ENCODE results near the gene ERCC5. TPM values are rescaled to one million over a fixed set of nuclear protein-coding genes. Genes with fewer than 3 reads are reported as not detected.

Gene ERCC5
- total RNA-seq: 10 to 100 TPM; 66.8 to 68.0 TPM

DNA sequence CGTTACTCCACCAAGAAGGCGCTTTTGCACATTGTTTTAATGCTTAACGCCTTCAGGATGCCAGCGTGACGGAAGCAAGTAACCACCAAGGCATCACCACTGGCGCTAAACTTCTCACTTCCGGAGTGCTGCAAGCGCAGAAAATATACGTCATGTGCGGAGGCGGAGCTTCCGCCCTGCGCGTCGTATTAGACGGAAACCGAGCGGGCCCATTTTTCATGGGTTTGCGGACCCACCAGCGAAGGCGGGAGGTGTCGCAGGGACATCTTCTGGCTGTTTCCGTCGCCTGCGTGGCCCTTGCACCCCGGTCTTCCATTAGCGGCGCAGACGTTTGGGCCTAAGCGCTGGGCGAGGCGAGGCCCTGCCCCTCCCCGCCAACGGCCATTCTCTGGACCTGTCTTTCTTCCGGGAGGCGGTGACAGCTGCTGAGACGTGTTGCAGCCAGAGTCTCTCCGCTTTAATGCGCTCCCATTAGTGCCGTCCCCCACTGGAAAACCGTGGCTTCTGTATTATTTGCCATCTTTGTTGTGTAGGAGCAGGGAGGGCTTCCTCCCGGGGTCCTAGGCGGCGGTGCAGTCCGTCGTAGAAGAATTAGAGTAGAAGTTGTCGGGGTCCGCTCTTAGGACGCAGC, at the start of gene ERCC5:
Gene ERCC5, plus strand, starts transcription at position 403 of the 631 bp plus-strand sequence. CDS start 235 bp downstream, outside the sequence.
- Mint-ChIP-seq H3K9me3 (ENCODE audit: insufficient read depth) (no peaks in the 10 kb centered on the region), H3K27ac (peak within 1 kb of the TSS; percentile 93), H3K4me3 (peak within 1 kb of the TSS; percentile 87), H3K36me3 (ENCODE audit: low read depth) (peaks cover 18% of the 10 kb centered on the region), H3K27me3 (ENCODE audit: low read depth) (no peaks in the 10 kb centered on the region), H3K4me1 (ENCODE audit: low read depth) (peaks cover 37% of the 10 kb centered on the region)
- ChIA-PET POLR2A (interaction anchor here (0.6 to 3.7 kb wide), 25 partner anchors 9 to 1036 kb away, joined by 3 to 98 read pairs (median 5); partner anchors contain the start of genes BIVM, POGLUT2, TEX30 and TPP2), CTCF (interaction anchor here (0.8 to 4.3 kb wide), 21 partner anchors 11 to 266 kb away, joined by 3 to 39 read pairs (median 5); partner anchors contain the start of gene TPP2)
- ATAC-seq (peak; percentile 85), DNase-seq (peak; percentile 97)

DNA sequence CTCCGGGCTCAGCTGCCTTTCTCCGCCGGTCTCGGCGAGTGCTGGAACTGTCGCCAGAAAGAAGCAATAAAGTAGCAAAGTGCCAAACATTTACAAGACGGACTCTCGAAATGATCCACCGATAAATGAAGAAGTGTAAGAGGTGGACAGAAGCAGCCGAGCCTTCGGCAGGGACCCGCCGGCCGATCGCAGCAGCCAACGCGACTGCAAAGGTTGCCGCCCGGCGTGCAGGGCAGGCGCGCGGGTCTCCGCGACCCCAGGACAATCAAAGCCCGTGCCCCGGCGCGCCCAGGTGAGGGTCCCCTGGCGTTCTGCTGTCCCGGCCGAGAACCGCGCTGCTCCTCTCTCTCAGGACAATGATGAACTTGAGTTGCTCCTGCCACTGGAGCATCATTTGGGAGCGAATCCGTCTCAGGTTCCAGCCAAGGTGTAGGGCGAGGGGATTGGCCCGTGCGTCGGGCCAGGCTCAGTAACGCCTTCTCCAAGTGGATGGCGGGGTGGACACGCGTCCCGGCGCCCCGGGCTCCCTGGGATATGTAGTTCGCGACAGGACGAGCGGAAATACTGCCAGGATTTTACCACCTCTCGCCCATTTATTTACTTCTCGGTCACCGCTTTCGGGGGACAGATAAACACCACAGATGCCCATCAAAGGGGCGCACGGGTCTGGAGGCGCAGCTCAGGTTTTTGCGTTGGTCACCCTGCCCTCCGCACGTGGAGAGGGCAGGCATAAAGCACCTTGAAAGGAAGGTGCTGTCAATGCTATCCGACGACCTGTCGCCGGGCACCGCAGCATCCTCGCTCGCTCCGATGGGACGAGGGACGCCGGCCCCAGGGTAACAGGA, 47.0 kb upstream of the ERCC5 start, which contains the start of the genes BIVM and POGLUT2:
Gene BIVM, plus strand, starts transcription at position 539 of the 845 bp plus-strand sequence. CDS start 8,149 bp downstream, outside the sequence.
Gene POGLUT2, minus strand, starts transcription at position 396 of the 845 bp plus-strand sequence. Its CDS starts 306 bp downstream, at position 90.
- Mint-ChIP-seq H3K4me3 (peak within 1 kb of the TSS; percentile 87), H3K27me3 (ENCODE audit: low read depth) (no peaks in the 10 kb centered on the region), H3K4me1 (ENCODE audit: low read depth) (peaks cover 35% of the 10 kb centered on the region), H3K36me3 (ENCODE audit: low read depth) (peaks cover 14% of the 10 kb centered on the region), H3K27ac (peak within 1 kb of the TSS; percentile 87), H3K9me3 (ENCODE audit: insufficient read depth) (no peaks in the 10 kb centered on the region)
- ChIA-PET POLR2A (interaction anchor here (0.9 to 6.7 kb wide), 7 partner anchors 17 to 202 kb away, joined by 3 to 62 read pairs (median 8); partner anchors contain the start of genes ERCC5, TEX30 and TPP2), CTCF (interaction anchor here (1.0 to 3.2 kb wide), 8 partner anchors 22 to 218 kb away, joined by 3 to 16 read pairs (median 8); partner anchors contain the start of gene ERCC5)
- peak; percentile 89 for ATAC-seq
- peak; percentile 92 for DNase-seq

GRCh38 chr13:102799426-102800144, 46.2 kb upstream of the ERCC5 start:
- H3K27ac Mint-ChIP-seq: peak overlapping the region; percentile 87
- CTCF ChIA-PET: interaction anchor here (0.6 to 3.2 kb wide), 19 partner anchors 9 to 219 kb away, joined by 3 to 32 read pairs (median 7); partner anchors contain the start of gene TEX30
- H3K27me3 Mint-ChIP-seq (ENCODE audit: low read depth): no peaks in the 10 kb centered on the region
- H3K4me1 Mint-ChIP-seq (ENCODE audit: low read depth): peaks cover 37% of the 10 kb centered on the region
- ATAC-seq: peak; percentile 10
- H3K36me3 Mint-ChIP-seq (ENCODE audit: low read depth): peaks cover 14% of the 10 kb centered on the region
- no peak for DNase-seq
- H3K9me3 Mint-ChIP-seq (ENCODE audit: insufficient read depth): no peaks in the 10 kb centered on the region
- POLR2A ChIA-PET: interaction anchor here (0.6 to 6.7 kb wide), 9 partner anchors 15 to 207 kb away, joined by 3 to 62 read pairs (median 7); partner anchors contain the start of genes ERCC5, TEX30 and TPP2
- H3K4me3 Mint-ChIP-seq: peak overlapping the region; percentile 87

- Mint-ChIP-seq H3K36me3 (ENCODE audit: low read depth) (peaks cover 14% of the 10 kb centered on the region), H3K27me3 (ENCODE audit: low read depth) (no peaks in the 10 kb centered on the region), H3K4me3 (peak overlapping the region; percentile 87), H3K9me3 (ENCODE audit: insufficient read depth) (no peaks in the 10 kb centered on the region), H3K4me1 (ENCODE audit: low read depth) (peaks cover 40% of the 10 kb centered on the region), H3K27ac (peak overlapping the region; percentile 87)
- DNase-seq (peak; percentile 90), ATAC-seq (peak; percentile 79)
- ChIA-PET POLR2A (interaction anchor here (0.5 to 6.7 kb wide), 14 partner anchors 14 to 220 kb away, joined by 3 to 62 read pairs (median 6); partner anchors contain the start of genes ERCC5, TEX30 and TPP2), CTCF (interaction anchor here (0.6 to 3.2 kb wide), 27 partner anchors 8 to 220 kb away, joined by 3 to 32 read pairs (median 5); partner anchors contain the start of genes TEX30 and TPP2)
Observed at GRCh38 chr13:102800145-102801041, 45.4 kb upstream of the ERCC5 start.

GRCh38 chr13:102805680-102806079, 40.2 kb upstream of the ERCC5 start:
- no peak overlapping the region for H3K4me3 Mint-ChIP-seq
- H3K9me3 Mint-ChIP-seq (ENCODE audit: insufficient read depth): no peaks in the 10 kb centered on the region
- ATAC-seq (no peak), DNase-seq (no peak)
- CTCF ChIA-PET: no interaction called here
- peaks cover 29% of the 10 kb centered on the region for H3K4me1 Mint-ChIP-seq (ENCODE audit: low read depth)
- POLR2A ChIA-PET: no interaction called here
- H3K27me3 Mint-ChIP-seq (ENCODE audit: low read depth): no peaks in the 10 kb centered on the region
- no peak overlapping the region for H3K27ac Mint-ChIP-seq
- H3K36me3 Mint-ChIP-seq (ENCODE audit: low read depth): peaks cover 28% of the 10 kb centered on the region

- Mint-ChIP-seq H3K4me1 (ENCODE audit: low read depth) (peaks cover 24% of the 10 kb centered on the region), H3K27me3 (ENCODE audit: low read depth) (no peaks in the 10 kb centered on the region), H3K36me3 (ENCODE audit: low read depth) (peaks cover 44% of the 10 kb centered on the region), H3K9me3 (ENCODE audit: insufficient read depth) (peaks cover 5% of the 10 kb centered on the region), H3K4me3 (no peak overlapping the region), H3K27ac (no peak overlapping the region)
- no peak for ATAC-seq
- ChIA-PET CTCF (interaction anchor here (1.0 kb wide), 1 partner anchor 83 kb away, joined by 3 read pairs; no protein-coding TSS in a partner anchor), POLR2A (no interaction called here)
- no peak for DNase-seq
Observed at GRCh38 chr13:102807699-102808098, 38.1 kb upstream of the ERCC5 start.

DNA sequence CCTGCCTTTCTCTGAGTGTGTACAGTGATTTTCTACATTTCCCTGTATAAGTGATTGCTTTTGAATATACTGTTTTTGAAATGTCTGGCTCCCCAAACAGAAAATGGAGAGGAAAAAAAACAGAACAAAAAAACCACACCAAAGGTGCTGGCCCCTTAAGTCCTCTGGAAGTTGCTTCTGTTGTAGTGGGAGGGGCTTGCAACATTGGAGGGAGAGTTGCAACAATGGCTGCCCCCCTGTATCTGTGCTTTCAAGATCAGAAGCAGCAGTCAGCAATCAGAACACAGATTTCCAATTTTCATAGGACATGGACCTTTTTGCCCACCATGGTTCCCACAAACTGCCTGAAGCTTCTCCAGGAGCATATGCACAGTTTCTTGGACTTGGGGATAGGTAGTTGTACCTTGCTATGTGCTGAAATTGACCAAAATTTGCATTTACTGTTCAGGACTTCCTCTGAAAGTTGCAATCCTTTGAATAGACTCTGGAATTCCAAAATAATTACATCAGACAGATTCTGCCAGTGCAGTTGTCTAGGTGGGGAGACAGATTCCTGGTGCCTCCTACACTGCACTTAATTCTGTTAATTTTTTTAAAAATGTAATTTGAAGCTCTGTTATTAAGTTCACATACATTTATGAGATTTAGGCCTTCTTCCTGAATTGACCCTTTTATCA, 33.1 kb upstream of the ERCC5 start:
- Mint-ChIP-seq H3K27me3 (ENCODE audit: low read depth) (no peaks in the 10 kb centered on the region), H3K27ac (no peak overlapping the region), H3K4me1 (ENCODE audit: low read depth) (peaks cover 26% of the 10 kb centered on the region), H3K9me3 (ENCODE audit: insufficient read depth) (peaks cover 5% of the 10 kb centered on the region), H3K4me3 (no peak overlapping the region), H3K36me3 (ENCODE audit: low read depth) (peaks cover 51% of the 10 kb centered on the region)
- ChIA-PET POLR2A (interaction anchor here (1.4 kb wide), 1 partner anchor 33 kb away, joined by 5 read pairs; no protein-coding TSS in a partner anchor), CTCF (interaction anchor here (1.1 kb wide), 1 partner anchor 12 kb away, joined by 3 read pairs; no protein-coding TSS in a partner anchor)
- DNase-seq (no peak), ATAC-seq (no peak)

GRCh38 chr13:102814025-102814607, 31.7 kb upstream of the ERCC5 start:
- POLR2A ChIA-PET: interaction anchor here (0.8 to 0.9 kb wide), 2 partner anchors 13 to 18 kb away, joined by 3 to 5 read pairs; no protein-coding TSS in a partner anchor
- H3K4me3 Mint-ChIP-seq: no peak overlapping the region
- H3K27me3 Mint-ChIP-seq (ENCODE audit: low read depth): no peaks in the 10 kb centered on the region
- DNase-seq (no peak), ATAC-seq (no peak)
- H3K9me3 Mint-ChIP-seq (ENCODE audit: insufficient read depth): peaks cover 5% of the 10 kb centered on the region
- CTCF ChIA-PET: interaction anchor here (1.2 kb wide), 1 partner anchor 13 kb away, joined by 5 read pairs; no protein-coding TSS in a partner anchor
- peaks cover 22% of the 10 kb centered on the region for H3K4me1 Mint-ChIP-seq (ENCODE audit: low read depth)
- peak overlapping the region; percentile 2 for H3K27ac Mint-ChIP-seq
- H3K36me3 Mint-ChIP-seq (ENCODE audit: low read depth): peaks cover 54% of the 10 kb centered on the region

DNA sequence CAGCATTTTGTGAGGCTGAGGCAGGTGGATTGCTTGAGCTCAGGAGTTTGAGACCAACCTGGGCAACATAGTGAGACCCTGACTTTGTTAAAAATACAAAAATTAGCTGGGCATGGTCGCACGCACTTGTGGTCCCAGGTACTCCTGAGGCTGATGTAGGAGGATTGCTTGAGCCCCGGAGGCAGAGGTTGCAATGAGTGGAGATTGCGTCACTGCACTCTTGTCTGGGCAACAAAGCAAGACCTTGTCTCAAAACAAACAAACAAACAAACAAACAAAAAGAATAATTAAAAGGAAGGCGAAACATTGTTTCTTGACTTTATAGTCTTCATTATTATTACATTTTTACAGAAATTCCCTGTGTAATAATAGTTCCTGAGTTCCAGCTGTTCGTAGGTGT, 31.0 kb upstream of the ERCC5 start:
- Mint-ChIP-seq H3K36me3 (ENCODE audit: low read depth) (peaks cover 51% of the 10 kb centered on the region), H3K4me3 (no peak overlapping the region), H3K27ac (no peak overlapping the region), H3K27me3 (ENCODE audit: low read depth) (no peaks in the 10 kb centered on the region), H3K9me3 (ENCODE audit: insufficient read depth) (peaks cover 5% of the 10 kb centered on the region), H3K4me1 (ENCODE audit: low read depth) (peaks cover 22% of the 10 kb centered on the region)
- ChIA-PET CTCF (interaction anchor here (1.2 kb wide), 1 partner anchor 14 kb away, joined by 5 read pairs; no protein-coding TSS in a partner anchor), POLR2A (interaction anchor here (0.8 to 0.9 kb wide), 2 partner anchors 14 to 18 kb away, joined by 3 to 5 read pairs; no protein-coding TSS in a partner anchor)
- ATAC-seq (no peak), DNase-seq (no peak)
